Activated naive CD4-positive, alpha-beta T cell treated with anti-CD3 and anti-CD28 coated beads, Interleukin-2, amount 50 U/mL, for 24 hours (primary cell): ENCODE measurements around the gene USP24.
"Not testable (repeated sequence)": the region's sequence is repeated elsewhere in the genome, so short reads cannot be mapped to it uniquely, and the experiment has no call there.

Source experiments
- H3K27ac Mint-ChIP-seq: one replicate; pipeline ENCODE4 v1.8.0; 2021; ENCODE audit warnings: mild to moderate bottlenecking, mixed read lengths
- H3K27me3 Mint-ChIP-seq: one replicate; pipeline ENCODE4 v1.8.0; 2021; ENCODE audit warnings: mixed read lengths
- H3K36me3 Mint-ChIP-seq: one replicate; pipeline ENCODE4 v1.8.0; 2021; ENCODE audit warnings: mixed read lengths
- H3K4me1 Mint-ChIP-seq: one replicate; pipeline ENCODE4 v1.8.0; 2021; ENCODE audit warnings: mixed read lengths
- H3K4me3 Mint-ChIP-seq: one replicate; pipeline ENCODE4 v1.8.0; 2021; ENCODE audit warnings: mild to moderate bottlenecking, mixed read lengths
- H3K9me3 Mint-ChIP-seq: one replicate; pipeline ENCODE4 v1.8.0; 2021; ENCODE audit warnings: mixed read lengths

The USP24 gene

GRCh38 chr1:55239548-55239947, 24.4 kb upstream of the USP24 start:
- no peaks in the 10 kb centered on the region for H3K27me3 Mint-ChIP-seq
- no peaks in the 10 kb centered on the region for H3K9me3 Mint-ChIP-seq
- no peak overlapping the region for H3K4me3 Mint-ChIP-seq
- H3K36me3 Mint-ChIP-seq: no peaks in the 10 kb centered on the region
- no peaks in the 10 kb centered on the region for H3K4me1 Mint-ChIP-seq
- H3K27ac Mint-ChIP-seq: no peak overlapping the region

GRCh38 chr1:55235722-55236121, 20.6 kb upstream of the USP24 start:
- H3K36me3 Mint-ChIP-seq: no peaks in the 10 kb centered on the region
- H3K9me3 Mint-ChIP-seq: no peaks in the 10 kb centered on the region
- no peaks in the 10 kb centered on the region for H3K27me3 Mint-ChIP-seq
- no peak overlapping the region for H3K4me3 Mint-ChIP-seq
- no peak overlapping the region for H3K27ac Mint-ChIP-seq
- peaks cover 3% of the 10 kb centered on the region for H3K4me1 Mint-ChIP-seq

GRCh38 chr1:55234016-55234415, 18.9 kb upstream of the USP24 start:
- Mint-ChIP-seq H3K27ac (no peak overlapping the region), H3K27me3 (no peaks in the 10 kb centered on the region)

GRCh38 chr1:55233145-55233777, 18.1 kb upstream of the USP24 start:
- Mint-ChIP-seq H3K4me1 (peaks cover 3% of the 10 kb centered on the region), H3K36me3 (peaks cover 2% of the 10 kb centered on the region), H3K4me3 (no peak overlapping the region), H3K27me3 (no peaks in the 10 kb centered on the region), H3K9me3 (no peaks in the 10 kb centered on the region), H3K27ac (peak overlapping the region; percentile 62)

More at GRCh38 chr1:55234016-55234415, 18.9 kb upstream of the USP24 start:
- H3K9me3 Mint-ChIP-seq: no peaks in the 10 kb centered on the region
- H3K4me1 Mint-ChIP-seq: peaks cover 3% of the 10 kb centered on the region
- no peak overlapping the region for H3K4me3 Mint-ChIP-seq
- H3K36me3 Mint-ChIP-seq: no peaks in the 10 kb centered on the region

GRCh38 chr1:55232448-55233144, 17.4 kb upstream of the USP24 start:
- Mint-ChIP-seq H3K36me3 (peaks cover 2% of the 10 kb centered on the region), H3K27me3 (no peaks in the 10 kb centered on the region), H3K9me3 (no peaks in the 10 kb centered on the region), H3K4me3 (no peak overlapping the region), H3K4me1 (peaks cover 3% of the 10 kb centered on the region), H3K27ac (no peak overlapping the region)

GRCh38 chr1:55231745-55232144, 16.6 kb upstream of the USP24 start:
- Mint-ChIP-seq H3K9me3 (no peaks in the 10 kb centered on the region), H3K27me3 (no peaks in the 10 kb centered on the region), H3K27ac (no peak overlapping the region), H3K4me3 (no peak overlapping the region), H3K36me3 (peaks cover 2% of the 10 kb centered on the region), H3K4me1 (peaks cover 3% of the 10 kb centered on the region)

GRCh38 chr1:55230659-55231058, 15.5 kb upstream of the USP24 start:
- Mint-ChIP-seq H3K27ac (no peak overlapping the region), H3K4me1 (peaks cover 3% of the 10 kb centered on the region), H3K36me3 (peaks cover 2% of the 10 kb centered on the region), H3K27me3 (no peaks in the 10 kb centered on the region), H3K9me3 (no peaks in the 10 kb centered on the region), H3K4me3 (no peak overlapping the region)

GRCh38 chr1:55229726-55230125, 14.6 kb upstream of the USP24 start:
- not testable (repeated sequence) for H3K27me3 Mint-ChIP-seq, H3K4me3 Mint-ChIP-seq, H3K4me1 Mint-ChIP-seq, H3K36me3 Mint-ChIP-seq, H3K27ac Mint-ChIP-seq, H3K9me3 Mint-ChIP-seq

GRCh38 chr1:55225228-55225627, 10.1 kb upstream of the USP24 start:
- Mint-ChIP-seq H3K27ac (no peak overlapping the region), H3K36me3 (peaks cover 2% of the 10 kb centered on the region), H3K4me3 (no peak overlapping the region), H3K9me3 (no peaks in the 10 kb centered on the region), H3K27me3 (no peaks in the 10 kb centered on the region), H3K4me1 (peaks cover 7% of the 10 kb centered on the region)

GRCh38 chr1:55224729-55225128, 9.6 kb upstream of the USP24 start:
- Mint-ChIP-seq H3K27ac (no peak overlapping the region), H3K36me3 (peaks cover 2% of the 10 kb centered on the region), H3K4me3 (no peak overlapping the region), H3K4me1 (peaks cover 7% of the 10 kb centered on the region), H3K27me3 (no peaks in the 10 kb centered on the region), H3K9me3 (no peaks in the 10 kb centered on the region)

GRCh38 chr1:55222152-55222551, 7.0 kb upstream of the USP24 start:
- Mint-ChIP-seq H3K27ac (no peak overlapping the region), H3K4me3 (no peak overlapping the region), H3K27me3 (no peaks in the 10 kb centered on the region), H3K4me1 (peaks cover 24% of the 10 kb centered on the region), H3K9me3 (no peaks in the 10 kb centered on the region), H3K36me3 (no peaks in the 10 kb centered on the region)

- H3K27me3 Mint-ChIP-seq: no peaks in the 10 kb centered on the region
- H3K27ac Mint-ChIP-seq: peak overlapping the region; percentile 93
- H3K9me3 Mint-ChIP-seq: no peaks in the 10 kb centered on the region
- H3K36me3 Mint-ChIP-seq: no peaks in the 10 kb centered on the region
- H3K4me3 Mint-ChIP-seq: peak overlapping the region; percentile 71
- H3K4me1 Mint-ChIP-seq: peaks cover 54% of the 10 kb centered on the region
These were observed 2.2 kb upstream of the USP24 start for GRCh38 chr1:55217226-55217986.

GRCh38 chr1:55216096-55216495, 932 bp upstream of the USP24 start:
- Mint-ChIP-seq H3K27ac (peak overlapping the region; percentile 100), H3K9me3 (no peaks in the 10 kb centered on the region), H3K4me1 (peaks cover 67% of the 10 kb centered on the region)

GRCh38 chr1:55214934-55215193, 300 bp downstream of the USP24 start:
- peaks cover 73% of the 10 kb centered on the region for H3K4me1 Mint-ChIP-seq
- H3K27ac Mint-ChIP-seq: no peak overlapping the region
- H3K9me3 Mint-ChIP-seq: no peaks in the 10 kb centered on the region
- no peaks in the 10 kb centered on the region for H3K36me3 Mint-ChIP-seq
- peak overlapping the region; percentile 92 for H3K4me3 Mint-ChIP-seq
- no peaks in the 10 kb centered on the region for H3K27me3 Mint-ChIP-seq

More at GRCh38 chr1:55216096-55216495, 932 bp upstream of the USP24 start:
- H3K36me3 Mint-ChIP-seq: no peaks in the 10 kb centered on the region
- no peaks in the 10 kb centered on the region for H3K27me3 Mint-ChIP-seq
- H3K4me3 Mint-ChIP-seq: peak overlapping the region; percentile 99

GRCh38 chr1:55214212-55214933, 791 bp downstream of the USP24 start:
- H3K9me3 Mint-ChIP-seq: no peaks in the 10 kb centered on the region
- no peaks in the 10 kb centered on the region for H3K36me3 Mint-ChIP-seq
- peak overlapping the region; percentile 73 for H3K27ac Mint-ChIP-seq
- peaks cover 78% of the 10 kb centered on the region for H3K4me1 Mint-ChIP-seq
- no peaks in the 10 kb centered on the region for H3K27me3 Mint-ChIP-seq
- H3K4me3 Mint-ChIP-seq: peak overlapping the region; percentile 92

GRCh38 chr1:55213885-55214211, 1.3 kb downstream of the USP24 start:
- no peaks in the 10 kb centered on the region for H3K36me3 Mint-ChIP-seq
- H3K9me3 Mint-ChIP-seq: no peaks in the 10 kb centered on the region
- peaks cover 80% of the 10 kb centered on the region for H3K4me1 Mint-ChIP-seq
- H3K27ac Mint-ChIP-seq: peak overlapping the region; percentile 73
- no peaks in the 10 kb centered on the region for H3K27me3 Mint-ChIP-seq
- H3K4me3 Mint-ChIP-seq: peak overlapping the region; percentile 92
